ENCODE data around the gene KHDRBS2.

DNA sequence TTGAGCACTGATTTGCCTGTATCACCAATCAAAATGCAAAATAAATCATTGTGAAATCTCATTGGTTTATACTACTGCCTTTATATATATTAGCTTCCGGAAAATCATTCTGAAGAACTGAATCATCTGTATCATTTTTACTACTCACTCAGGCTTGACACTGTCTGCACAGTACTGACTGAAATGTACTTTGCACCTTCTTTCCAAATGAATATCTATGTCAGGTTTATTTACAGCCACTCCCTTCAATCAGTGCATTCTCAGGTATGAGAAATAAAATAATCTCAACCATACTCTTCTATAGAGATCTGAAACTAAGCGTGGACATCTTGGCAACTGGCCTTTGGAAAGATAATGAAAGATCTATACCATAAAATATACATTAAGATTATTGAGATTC lies 2.7 kb downstream of the KHDRBS2 start:
- TF ChIP-seq EZH2 (IDR thresholded peaks at IDR 0.05) (no peak), POLR2AphosphoS5 (IDR thresholded peaks at IDR 0.05; ENCODE audit: borderline replicate concordance, low read depth, low read length) (no peak), FOXP2 (optimal IDR thresholded peaks at IDR 0.05; ENCODE audit: control extremely low read depth, extremely low read length, insufficient read depth) (no peak)

Data from SK-N-MC (cell line).